Stimulated activated CD8-positive, alpha-beta memory T cell treated with anti-CD3 and anti-CD28 coated beads, Interleukin-7, amount 100 ng/mL, for 4 hours (primary cell): ENCODE data around the gene ASPHD2.
"Not testable (repeated sequence)": the region's sequence is repeated elsewhere in the genome, so short reads cannot be mapped to it uniquely, and the experiment has no call there.

Source experiments
- DNase-seq, 2 donors: peaks; one replicate each; pipeline ENCODE4 v3.0.0-alpha.2; 2020; ENCODE audit warnings: low read depth in 2 of 2

Gene ASPHD2

GRCh38 chr22:26416256-26416655, 12.8 kb upstream of the ASPHD2 start:
- no peak for DNase-seq

GRCh38 chr22:26416670-26417276, 12.3 kb upstream of the ASPHD2 start:
- no peak for DNase-seq

GRCh38 chr22:26417406-26417805, 11.7 kb upstream of the ASPHD2 start:
- DNase-seq = no peak

- no peak for DNase-seq
Observed at GRCh38 chr22:26418620-26419019, 10.4 kb upstream of the ASPHD2 start.

- DNase-seq = no peak
Observed at GRCh38 chr22:26426924-26427323, 2.1 kb upstream of the ASPHD2 start.

- DNase-seq = no peak
Observed at GRCh38 chr22:26429458-26430286, 612 bp downstream of the ASPHD2 start.

- no peak for DNase-seq
Observed at GRCh38 chr22:26430600-26430999, 1.5 kb downstream of the ASPHD2 start.

GRCh38 chr22:26431261-26431995, 2.4 kb downstream of the ASPHD2 start:
- DNase-seq = no peak

GRCh38 chr22:26432619-26433311, 3.7 kb downstream of the ASPHD2 start:
- DNase-seq = no peak

- no peak for DNase-seq
Observed at GRCh38 chr22:26433805-26434204, 4.7 kb downstream of the ASPHD2 start.

GRCh38 chr22:26435327-26436093, 6.5 kb downstream of the ASPHD2 start:
- no peak for DNase-seq

GRCh38 chr22:26436903-26437515, 7.9 kb downstream of the ASPHD2 start:
- no peak for DNase-seq

GRCh38 chr22:26437694-26438392, 8.8 kb downstream of the ASPHD2 start:
- DNase-seq = no peak

GRCh38 chr22:26438776-26439175, 9.7 kb downstream of the ASPHD2 start:
- DNase-seq = not testable (repeated sequence)

- no peak for DNase-seq
Observed at GRCh38 chr22:26439559-26439958, 10.5 kb downstream of the ASPHD2 start.

- DNase-seq = no peak
Observed at GRCh38 chr22:26442086-26442756, 13.2 kb downstream of the ASPHD2 start.

- no peak for DNase-seq
Observed at GRCh38 chr22:26443901-26444690, 15.0 kb downstream of the ASPHD2 start.

GRCh38 chr22:26444777-26445176, 15.7 kb downstream of the ASPHD2 start:
- DNase-seq = no peak
